G401 (cell line): ENCODE data around the gene PRKAR2B. TPM values are rescaled to one million over a fixed set of nuclear protein-coding genes. Genes with fewer than 3 reads are reported as not detected.
"Not testable (repeated sequence)": the region's sequence is repeated elsewhere in the genome, so short reads cannot be mapped to it uniquely, and the experiment has no call there.

ENCODE experiments used
- DNase-seq: peaks from one replicate; pipeline ENCODE4 v3.0.0-alpha.2; 2015; ENCODE audit warnings: low spot score
- in situ Hi-C: cut with HindIII; loops from 2 replicates; pipeline ENCODE4 v1.10.0; 2016; ENCODE audit warnings: low sequenced_read_pairs, mixed read lengths
- total RNA-seq: library from RNA; depleted of rRNA; stranded (reverse); fragments of >200 nt; shearing (Covaris generic); gene quantifications from 2 replicates; pipeline ENCODE4 v1.2.3, GENCODE V29; 2014

Gene PRKAR2B
- total RNA-seq, 1 experiment from 2014 or later, result 104 TPM

DNA sequence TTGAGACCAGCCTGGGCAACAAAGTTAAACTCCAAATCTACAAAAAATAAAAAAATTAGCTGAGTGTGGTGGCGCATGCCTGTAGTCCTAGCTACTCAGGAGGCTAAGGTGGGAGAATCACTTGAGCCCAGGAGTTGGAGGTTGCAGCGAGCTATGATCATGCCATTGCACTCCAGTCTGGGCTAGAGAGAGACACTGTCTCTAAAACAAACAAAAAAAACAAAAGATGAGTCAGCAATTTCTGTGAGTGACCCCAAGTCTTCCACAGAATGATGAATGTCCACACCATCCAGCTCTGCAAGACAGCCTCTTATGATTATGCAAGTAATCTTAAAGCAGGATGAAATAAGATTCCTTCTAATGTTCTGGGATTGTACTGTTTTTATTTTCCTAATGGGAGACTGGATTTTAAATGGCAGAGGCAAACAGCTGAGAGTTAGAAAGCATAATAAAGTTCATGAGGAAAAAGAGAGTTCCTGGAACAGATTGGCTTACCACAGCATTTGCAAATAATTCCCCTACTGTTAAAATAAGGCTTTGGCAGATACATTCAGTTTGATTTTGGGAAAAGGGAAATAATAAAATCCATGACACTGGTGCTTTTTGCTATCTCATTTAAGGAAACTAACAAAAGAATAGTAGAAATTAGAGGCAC lies 18.9 kb upstream of the PRKAR2B start:
- DNase-seq, result no peak
- in situ Hi-C loops, result no loop called here

DNA sequence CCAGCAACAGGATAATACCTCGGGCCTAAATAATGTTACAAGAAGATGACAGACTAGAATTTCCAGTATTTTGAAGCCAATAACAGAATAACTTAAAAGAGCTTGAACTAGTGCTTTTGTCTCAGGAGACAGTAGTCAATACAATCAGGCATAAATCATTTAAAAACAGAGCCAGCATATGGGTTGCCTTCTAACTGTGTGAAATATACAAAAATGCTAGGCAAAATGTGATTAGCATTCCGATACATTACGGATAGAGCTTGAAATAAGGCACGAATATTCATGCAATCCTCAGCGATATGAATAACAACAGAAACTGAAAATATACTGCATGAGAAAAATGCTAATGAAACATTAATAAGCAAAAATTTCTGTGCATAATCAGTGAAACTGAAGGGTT lies 18.3 kb upstream of the PRKAR2B start:
- in situ Hi-C loops, result no loop called here
- no peak for DNase-seq

DNA sequence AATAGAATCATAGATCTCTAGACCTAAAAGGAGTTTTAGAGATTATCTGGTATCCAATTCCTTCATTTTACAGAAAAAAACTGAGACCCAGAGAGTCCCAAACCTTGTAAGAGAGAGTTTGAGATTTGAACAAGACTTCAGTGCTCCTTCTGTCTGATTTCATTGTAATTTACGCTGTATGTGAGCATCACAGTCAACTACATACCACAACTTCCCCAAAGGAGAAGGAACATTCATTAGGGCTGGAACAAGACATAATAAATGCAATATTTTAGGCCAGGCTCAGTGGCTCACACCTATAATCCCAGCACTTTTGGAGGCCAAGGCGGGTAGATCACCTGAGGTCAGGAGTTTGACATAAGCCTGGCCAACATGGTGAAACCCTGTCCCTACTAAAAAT lies 17.3 kb upstream of the PRKAR2B start:
- no peak for DNase-seq
- in situ Hi-C loops, result no loop called here

DNA sequence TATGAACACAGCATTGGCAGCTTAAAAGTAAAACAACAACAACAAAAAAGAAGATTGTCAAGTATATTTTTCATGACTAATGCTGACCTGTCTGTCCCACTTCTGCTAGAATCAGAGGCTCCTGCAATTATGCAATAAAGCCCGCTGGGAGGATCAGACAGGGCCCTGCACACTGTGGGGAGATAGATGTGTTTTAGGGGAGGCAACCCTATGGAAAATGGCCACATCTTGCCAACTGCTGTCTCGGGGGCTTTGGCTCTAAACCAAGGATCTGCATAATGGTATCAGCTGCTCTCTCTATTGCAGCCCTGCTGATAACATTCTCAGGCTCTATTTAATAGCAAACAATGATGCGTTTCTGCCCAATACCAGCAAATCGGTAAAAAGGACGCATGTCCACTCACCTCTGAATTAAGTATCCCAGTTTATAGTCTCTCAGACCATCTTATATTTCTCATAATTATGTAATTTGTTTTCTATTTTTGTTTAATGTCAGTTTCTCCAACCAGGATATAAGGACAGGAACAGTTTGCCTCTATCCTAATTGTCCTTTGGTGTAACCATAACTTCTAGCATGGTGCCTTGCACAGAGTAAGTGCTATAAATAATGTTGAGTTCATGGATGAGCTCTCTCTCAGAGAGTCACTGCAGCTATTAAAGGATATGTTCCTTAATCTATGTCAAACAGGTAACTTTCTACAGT lies 15.3 kb upstream of the PRKAR2B start:
- DNase-seq, result no peak

DNA sequence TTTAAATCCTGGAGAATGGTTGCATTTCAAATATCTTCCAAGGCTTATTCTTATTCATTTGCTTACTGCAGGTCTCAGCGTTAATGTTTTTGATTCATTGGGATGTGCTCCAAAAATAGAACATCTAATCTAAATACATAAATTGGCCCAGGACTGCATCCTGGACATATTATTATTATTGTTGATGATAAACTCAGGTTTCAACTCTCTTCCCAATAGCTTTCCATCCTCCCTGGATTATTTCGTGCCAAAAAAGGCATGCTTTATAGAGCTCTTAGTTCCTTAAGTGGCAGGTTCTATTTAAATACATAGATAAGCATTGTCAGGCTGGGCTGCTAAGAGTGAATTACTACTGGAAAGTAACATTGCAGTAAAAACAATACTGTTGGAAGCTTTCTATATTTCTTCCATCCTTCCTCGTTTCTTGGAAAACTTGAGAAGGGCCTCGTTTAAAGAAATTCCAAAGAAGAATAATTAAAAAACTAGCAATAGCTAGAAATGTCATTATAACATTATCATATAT lies 14.7 kb upstream of the PRKAR2B start:
- in situ Hi-C loops, result no loop called here
- no peak for DNase-seq

More for the DNA sequence above, 15.3 kb upstream of the PRKAR2B start:
- in situ Hi-C loops, result no loop called here

DNA sequence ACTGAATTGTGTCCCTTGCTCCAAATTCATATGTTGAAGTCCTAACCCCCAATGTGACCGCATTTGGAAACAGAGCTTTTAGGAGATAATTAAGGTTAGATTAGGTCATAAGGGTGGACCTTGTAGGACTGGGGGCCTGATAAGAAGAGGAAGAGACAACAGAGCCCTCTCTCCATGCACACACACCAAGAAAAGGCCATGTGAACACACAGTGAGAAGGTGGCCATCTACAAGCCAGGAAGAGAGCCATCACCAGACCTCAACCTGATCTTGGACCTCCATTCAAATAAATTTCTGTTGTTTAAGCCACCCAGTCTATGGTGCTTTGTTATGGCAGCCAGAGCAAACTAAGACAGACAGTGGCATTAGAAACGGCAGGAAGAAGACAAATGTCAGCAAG lies 12.5 kb upstream of the PRKAR2B start:
- DNase-seq, result no peak
- in situ Hi-C loops, result no loop called here

DNA sequence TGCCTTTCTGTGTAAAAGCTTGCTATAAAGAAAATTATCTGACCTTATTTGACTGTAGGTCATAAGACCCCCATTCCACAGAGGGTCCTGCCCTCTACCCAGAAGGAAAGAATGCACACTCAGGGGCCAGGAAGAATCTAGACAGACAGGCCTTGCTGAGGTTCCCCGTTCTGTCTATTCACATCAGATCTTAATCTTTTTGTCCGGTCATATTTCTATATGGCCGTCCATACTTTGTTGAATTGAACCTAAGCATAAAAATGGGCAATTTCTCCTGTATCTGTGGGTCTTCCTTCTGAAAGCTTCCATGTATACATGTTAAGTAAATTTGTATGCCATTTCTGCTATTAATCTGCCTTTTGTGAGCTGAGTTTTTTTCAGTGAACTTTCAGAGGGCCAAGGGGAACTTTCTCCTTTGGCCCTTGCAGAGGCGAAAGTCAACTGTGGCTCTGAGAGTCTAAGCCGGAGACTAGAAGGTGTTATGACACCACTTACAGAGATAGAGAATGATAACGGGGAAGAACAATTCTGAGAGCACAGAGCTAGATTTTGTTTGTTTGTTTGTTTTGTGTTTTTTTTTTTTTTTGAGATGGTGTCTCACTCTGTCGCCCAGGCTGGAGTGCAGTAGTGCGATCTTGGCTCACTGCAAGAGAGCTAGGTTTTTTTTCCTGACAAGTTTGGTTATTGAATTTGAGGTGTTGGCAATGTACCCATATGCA lies 11.6 kb upstream of the PRKAR2B start:
- no peak for DNase-seq
- in situ Hi-C loops, result no loop called here

DNA sequence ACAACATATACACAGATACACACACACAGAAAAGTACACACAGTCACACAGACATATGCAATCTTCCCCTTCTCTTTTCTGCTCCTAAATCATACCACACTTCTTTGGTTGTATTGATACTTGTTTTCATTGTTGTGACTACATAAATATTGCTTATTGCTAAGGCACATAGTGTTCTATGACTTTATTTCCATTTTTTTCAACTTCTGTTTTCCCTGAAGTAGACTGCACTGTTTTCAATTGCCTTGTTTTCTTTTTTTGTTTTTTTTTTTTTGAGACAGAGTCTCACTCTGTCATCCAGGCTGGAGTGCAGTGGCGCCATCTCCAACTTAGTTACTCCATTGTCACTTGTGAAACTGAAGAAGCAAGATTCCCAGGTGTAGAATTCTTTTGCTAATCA lies 10.0 kb upstream of the PRKAR2B start:
- DNase-seq, result no peak
- in situ Hi-C loops, result no loop called here

DNA sequence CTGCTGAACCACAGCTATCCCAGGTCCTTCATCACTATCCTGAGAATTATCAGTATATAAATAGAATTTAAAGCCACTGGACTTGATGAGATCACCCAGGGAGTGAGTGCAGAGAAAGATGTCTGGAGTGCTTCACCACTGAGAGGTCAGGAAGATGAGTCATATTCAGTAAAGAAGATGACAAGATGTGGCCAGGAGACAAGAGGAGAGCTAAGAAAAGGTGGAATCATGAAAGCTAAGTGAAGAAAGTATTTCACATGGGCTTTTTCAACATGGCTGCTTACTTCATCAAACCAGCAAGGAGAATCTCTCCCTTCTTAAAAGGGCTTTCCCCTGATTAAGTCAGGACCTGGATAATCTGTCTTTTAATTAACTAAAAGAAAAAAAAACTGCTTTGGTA lies 9.1 kb upstream of the PRKAR2B start:
- in situ Hi-C loops, result no loop called here
- no peak for DNase-seq

DNA sequence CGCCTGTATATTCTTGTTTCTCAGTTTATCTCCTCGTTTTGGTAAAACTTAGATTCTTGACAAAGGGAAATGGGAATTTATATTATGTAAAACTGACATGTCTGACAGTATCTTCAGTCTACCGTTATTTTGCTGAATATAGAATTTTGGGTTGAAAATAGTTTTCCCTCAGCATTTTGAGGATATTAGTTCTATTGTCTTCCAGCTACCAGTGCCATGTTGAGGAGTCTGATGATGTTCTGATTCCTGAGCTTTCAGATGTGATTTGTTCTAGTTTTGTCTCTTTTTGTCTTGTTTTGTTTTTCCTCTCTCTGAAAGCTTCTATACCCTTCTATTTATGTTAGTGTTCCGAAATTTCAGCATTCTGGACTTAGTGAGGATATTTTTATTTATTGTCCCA lies 8.0 kb upstream of the PRKAR2B start:
- in situ Hi-C loops, result no loop called here
- no peak for DNase-seq

DNA sequence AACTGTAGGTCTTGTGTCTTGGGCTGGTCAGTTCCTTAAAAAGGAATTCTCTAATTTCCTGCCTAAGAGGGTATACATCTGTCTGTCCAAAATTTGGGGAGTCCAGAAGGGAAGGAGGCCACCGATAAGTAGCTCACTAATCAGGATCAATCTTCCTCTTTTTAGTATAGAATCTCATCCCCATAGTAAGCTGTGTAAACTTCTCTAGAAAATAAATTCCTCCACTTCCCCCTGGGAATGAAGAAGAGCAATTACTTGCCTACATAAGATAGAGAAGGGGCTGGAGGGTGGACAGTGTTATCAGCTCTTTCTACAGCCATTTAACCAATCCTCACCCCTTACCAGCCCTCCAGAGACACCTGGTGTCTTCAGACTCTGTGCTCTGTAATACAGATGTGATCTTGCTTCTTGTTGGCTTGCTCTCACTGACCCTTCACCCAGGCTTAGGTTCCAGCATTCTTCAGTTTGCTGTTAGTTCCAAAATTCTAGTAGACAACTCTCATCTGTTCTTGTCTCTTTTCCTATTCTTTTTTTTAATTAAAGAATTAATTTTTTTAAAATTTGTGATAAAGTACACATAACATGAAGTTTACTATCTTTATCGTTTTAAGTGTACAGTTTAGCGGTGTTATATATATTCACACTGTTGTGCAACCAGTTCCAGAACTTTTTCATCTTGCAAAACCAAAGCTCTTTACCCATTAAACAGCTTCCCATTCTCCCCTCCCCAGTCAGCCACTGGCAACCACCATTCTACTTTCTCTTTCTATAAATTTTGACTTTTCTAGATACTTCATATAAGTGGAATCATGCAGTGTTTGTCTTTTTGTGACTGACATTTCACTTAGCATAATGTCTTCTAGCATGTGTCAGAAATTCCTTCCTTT lies 6.5 kb upstream of the PRKAR2B start:
- no peak for DNase-seq
- in situ Hi-C loops, result no loop called here

DNA sequence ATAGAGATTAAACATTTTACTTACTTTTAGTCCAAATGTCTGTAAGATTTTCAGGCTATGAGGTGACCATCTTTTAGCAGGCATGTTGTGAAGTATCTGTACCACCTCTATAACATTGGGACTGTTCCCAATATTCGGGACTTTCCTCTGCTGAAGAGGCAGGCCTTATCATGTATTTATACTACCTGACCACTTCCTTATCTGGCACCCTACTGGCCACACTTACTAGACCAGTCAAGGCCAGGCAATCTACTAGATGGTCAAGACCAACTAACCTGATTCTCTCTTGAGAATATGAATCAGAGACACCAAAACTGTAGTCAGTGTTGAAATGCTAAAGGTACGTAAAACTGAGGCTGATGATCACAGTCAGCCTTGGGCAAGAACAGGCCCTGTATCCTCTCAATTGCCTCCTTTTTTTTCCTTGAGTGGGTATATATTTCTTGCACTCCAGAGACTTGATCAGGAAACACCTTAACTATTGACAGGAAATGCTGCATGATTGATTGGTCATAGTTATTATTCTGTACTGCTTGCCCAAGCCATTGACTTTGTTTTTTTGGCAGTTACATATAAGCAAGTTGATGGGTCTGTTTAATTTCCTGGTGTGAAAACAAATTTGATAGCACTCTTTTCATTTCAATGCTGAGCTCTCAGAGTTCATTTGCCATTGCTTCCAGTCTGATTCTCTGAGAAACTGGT lies 5.2 kb upstream of the PRKAR2B start:
- DNase-seq, result no peak
- in situ Hi-C loops, result no loop called here

DNA sequence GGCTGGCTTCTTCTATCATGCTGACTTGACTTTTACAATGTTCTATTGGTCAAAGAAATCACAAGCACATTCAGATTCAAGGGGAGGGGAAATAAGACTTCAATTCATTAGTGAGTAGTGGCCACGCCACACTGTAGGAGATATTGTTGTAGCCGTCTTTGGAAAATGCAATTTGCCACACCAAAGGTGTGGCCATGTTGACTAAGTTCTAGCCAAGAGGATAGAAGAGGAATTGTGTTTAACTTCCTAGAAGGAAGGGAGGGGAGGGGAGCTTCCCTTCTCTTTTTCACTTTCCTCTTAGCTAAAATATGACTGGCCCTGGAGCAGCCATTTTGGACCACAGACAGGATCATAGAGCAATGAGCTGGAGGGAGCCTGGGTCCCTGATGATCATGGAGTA lies 3.4 kb upstream of the PRKAR2B start:
- in situ Hi-C loops, result no loop called here

DNA sequence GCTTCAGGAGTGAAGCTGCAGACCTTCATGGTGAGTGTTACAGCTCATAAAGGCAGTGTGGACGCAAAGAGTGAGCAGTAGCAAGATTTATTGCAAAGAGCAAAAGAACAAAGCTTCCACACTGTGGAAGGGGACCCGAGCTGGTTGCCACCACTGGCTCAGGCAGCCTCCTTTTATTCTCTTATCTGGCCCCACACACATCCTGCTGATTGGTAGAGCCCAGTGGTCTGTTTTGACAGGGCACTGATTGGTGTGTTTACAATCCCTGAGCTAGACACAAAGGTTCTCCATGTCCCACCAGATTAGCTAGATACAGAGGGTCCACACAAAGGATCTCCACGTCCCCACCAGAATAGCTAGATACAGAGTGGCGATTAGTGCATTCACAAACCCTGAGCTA lies 2.7 kb upstream of the PRKAR2B start:
- not testable (repeated sequence) for DNase-seq

More for the DNA sequence above, 3.4 kb upstream of the PRKAR2B start:
- DNase-seq, result no peak

DNA sequence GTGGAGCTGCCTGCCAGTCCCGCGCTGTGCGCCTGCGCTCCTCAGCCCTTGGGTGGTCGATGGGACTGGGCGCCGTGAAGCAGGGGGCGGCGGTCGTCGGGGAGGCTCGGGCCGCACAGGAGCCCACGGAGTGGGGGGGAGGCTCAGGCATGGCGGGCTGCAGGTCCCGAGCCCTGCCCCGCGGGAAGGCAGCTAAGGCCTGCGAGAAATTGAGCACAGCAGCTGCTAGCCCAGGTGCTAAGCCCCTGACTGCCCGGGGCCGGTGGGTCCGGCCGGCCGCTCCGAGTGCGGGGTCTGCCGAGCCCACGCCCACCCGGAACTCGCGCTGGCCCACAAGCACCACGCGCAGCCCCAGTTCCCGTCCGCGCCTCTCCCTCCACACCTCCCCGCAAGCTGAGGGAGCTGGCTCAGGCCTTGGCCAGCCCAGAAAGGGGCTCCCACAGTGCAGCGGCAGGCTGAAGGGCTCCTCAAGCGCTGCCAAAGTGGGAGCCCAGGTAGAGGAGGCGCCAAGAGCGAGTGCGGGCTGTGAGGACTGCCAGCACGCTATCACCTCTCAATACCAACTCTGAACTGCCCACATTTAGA lies 2.1 kb upstream of the PRKAR2B start:
- DNase-seq, in situ Hi-C loops: not testable (repeated sequence)

More for the DNA sequence above, 2.7 kb upstream of the PRKAR2B start:
- in situ Hi-C loops, result not testable (repeated sequence)

DNA sequence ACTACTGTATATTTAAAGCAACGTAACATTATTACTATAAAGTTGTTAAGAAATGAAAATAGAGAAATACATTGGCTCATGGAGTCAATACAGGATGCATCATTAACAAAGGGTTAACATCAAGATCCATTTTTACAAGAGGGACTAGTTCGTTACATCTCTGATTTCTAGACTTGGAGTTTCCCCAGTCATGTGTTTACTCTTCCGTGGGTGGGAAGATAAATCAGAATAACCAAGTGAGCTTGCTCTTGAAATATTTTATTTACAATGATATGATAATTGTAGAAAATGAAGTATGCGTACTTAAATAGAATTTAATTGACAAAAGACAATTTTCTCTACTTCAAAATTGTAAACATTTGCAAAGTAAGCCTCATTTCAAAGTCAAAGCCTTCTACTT lies 1.0 kb upstream of the PRKAR2B start:
- in situ Hi-C loops, result no loop called here

DNA sequence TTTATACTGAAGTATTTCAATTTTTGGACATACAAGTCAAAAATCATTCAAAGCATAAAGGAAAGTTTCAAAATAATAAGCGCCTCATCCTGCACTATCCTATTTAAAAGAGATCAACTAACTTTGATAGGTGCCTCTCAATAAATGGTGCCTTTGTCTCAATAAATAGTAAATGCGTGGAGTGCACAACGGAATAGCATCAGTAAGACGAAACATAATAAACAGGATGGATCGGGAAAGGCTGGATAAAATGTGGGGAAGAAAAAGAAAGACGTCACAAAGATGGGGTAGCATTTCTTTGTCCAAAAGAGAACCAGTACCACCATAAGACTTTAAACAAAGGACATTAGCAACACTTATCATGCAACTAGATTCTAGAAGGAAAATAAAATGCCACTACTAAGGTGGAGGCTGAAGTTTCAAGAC lies 571 bp upstream of the PRKAR2B start:
- DNase-seq, result no peak

More for the DNA sequence above, 1.0 kb upstream of the PRKAR2B start:
- DNase-seq, result no peak

More for the DNA sequence above, 571 bp upstream of the PRKAR2B start:
- in situ Hi-C loops, result no loop called here
